NCI-H2196 treated with DMSO at 0.1 percent for 48 hours (cell line): ENCODE data around the gene STIM2.
"Not testable (repeated sequence)": the region's sequence is repeated elsewhere in the genome, so short reads cannot be mapped to it uniquely, and the experiment has no call there.

ENCODE experiments used
- DNase-seq: peaks from one replicate; lab custom pipeline; 2025; ENCODE audit not compliant: unreplicated experiment; lab: John Stamatoyannopoulos, UW

STIM2 gene

DNA sequence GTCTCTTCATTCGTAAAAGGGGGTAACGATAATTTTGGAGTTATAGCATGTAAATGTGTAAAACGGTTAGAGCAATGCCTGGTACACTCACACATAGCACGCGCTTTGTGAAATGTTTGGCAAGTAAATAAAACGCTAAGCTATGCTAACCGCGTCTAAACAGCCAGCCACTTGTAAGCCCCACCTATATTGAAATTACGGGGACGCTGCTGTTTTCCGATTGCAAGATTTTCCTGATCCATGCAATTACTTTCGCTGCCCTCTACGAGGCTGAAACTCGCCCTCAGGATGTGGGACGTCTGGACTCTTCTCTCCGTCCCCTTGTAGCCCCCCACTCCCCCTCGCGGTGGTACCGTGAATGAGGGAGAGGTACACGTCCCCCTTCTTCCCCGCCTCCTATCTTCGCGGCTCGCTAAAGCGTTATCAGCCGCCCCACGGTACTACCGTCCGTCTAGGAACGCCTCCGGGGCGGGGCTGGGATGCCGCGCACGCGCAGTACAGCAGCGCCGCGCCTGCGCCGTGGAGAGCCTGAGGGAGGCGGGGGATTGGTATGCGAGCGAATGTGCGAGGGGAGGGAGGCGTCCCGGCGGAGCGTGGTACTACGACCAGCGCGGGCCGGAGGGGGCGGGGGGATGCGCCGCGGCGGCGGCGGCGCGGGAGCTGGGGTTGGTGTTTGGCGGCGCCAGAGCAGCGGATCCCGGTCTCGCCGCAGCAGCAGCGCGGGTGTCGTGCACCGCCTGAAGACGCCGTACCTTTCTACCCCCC is at the start of gene STIM2:
Gene STIM2 (plus strand): TSS at position 685 of the 765 bp plus-strand sequence.
- peak; percentile 94 for DNase-seq

DNA sequence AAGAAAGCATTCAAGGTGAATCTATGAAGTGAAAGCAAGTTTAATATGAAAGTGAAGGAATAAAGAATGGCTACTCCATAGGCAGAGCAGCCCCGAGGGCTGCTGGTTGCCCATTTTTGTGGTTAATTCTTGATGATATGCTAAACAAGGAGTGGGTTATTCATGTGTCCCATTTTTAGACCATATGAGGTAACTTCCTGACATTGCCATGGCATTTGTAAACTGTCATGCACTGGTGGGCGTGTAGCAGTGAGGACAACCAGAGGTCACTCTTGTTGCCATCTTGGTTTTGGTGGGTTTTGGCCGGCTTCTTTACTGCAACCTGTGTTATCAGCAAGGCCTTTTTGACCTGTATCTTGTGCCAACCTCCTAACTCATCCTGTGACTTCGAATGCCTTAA is 49.1 kb upstream of the STIM2 start:
- not testable (repeated sequence) for DNase-seq

DNA sequence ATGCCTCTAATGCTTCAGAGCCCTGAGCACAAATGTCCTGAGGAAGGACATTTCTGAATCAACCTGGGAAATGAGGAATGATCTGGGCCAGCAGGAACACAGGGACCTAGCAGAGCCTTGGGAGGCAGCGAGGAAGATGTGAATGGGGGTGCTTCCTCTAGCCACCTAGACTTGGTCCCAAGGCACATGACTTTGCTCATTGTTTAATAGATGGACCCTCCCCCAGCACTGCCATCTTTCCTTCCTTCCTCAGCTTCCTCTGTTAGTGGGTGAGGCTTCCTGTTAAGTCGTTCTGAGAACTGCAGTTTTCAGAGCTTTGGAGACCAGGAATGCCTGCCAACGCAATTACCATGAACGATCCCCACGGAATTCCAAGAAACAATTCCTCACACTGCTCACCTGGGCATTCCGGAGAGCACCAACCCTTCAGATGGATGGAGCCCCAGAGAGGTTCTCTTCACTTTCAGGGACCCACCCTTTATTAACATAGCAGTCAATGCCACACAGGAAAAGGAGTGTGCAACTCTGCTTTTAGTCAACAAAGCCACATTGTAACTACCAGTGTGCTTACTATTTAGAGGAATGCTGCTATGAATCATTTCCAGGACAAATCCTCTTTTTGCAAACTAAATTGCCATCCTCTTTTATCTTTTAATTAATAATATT is 48.5 kb upstream of the STIM2 start:
- DNase-seq = no peak

DNA sequence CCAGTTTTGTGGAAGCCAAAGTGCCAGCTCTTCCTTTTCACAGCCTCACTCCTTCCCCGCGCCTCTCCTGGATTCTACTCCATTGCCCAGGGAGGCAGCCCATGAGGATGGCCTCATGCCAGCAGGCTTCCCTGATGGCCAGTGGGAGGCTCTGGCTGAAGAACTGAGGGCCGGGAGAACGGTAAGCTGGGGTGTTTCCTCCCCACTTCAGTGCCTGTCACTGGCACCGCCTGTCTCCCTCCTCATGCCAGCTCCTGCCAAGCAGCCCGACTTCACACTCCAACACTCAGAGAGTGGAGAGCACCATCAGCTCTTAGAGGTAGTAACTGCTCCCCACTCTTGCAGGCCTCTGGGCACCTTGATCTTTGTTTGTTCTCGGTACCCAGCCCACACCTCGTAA is 46.9 kb upstream of the STIM2 start:
- DNase-seq = no peak

DNA sequence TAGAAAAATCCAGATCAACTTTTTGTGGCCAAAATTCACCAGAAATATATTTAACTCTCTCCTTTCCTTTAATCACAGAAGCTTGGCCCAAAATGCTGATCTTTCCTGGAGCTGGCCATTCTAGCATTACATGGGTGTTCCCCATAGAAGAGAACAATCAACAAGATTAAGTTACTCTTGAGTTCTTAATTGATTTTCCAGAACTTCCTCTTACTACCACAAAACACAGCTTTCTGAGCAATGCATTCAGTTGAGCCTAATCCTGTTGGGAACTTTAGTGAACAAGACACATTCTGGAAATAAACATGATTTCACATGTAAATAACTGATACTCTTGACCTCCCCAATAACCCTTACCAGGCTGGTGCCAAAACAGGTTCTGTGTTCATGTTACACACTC is 45.4 kb upstream of the STIM2 start:
- no peak for DNase-seq

DNA sequence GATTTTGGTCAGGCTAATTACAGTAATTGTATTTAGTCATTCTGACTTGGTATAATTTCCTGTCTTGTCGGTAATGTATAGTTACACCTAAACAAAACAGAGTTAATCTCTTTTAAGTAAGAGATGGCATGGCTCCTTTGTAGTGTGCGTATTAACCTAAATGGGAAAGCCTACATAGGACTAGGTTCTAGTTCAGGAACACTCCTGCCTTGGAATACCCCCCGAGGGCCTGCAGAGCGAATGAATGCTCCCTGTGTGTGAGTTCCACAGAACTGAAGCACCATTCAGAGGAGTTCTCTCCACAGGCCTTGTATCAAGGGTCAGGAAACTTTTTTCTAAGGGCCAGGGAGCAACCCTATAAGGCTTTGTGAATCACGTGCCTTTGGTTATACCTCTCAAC is 44.9 kb upstream of the STIM2 start:
- no peak for DNase-seq

DNA sequence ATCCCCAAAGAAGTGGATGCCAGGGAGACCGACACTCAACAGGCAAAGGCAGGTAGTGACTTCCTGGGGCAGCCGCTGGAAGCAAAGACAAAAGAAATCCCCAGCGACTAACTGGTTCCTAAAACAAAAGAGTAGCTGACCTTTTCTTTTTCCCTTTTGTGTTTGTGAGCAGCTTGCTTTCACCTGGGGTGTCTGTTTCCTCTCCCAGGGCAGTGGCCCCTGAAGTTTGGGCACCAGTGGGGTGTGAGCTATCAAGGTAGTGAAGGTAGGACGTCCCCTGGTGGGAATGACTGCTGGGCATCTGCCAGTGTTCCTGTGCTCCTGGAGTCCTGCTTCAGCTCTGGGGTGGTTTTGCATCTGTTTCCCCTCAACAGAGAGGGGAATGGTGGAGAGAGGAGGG is 41.6 kb upstream of the STIM2 start:
- no peak for DNase-seq

DNA sequence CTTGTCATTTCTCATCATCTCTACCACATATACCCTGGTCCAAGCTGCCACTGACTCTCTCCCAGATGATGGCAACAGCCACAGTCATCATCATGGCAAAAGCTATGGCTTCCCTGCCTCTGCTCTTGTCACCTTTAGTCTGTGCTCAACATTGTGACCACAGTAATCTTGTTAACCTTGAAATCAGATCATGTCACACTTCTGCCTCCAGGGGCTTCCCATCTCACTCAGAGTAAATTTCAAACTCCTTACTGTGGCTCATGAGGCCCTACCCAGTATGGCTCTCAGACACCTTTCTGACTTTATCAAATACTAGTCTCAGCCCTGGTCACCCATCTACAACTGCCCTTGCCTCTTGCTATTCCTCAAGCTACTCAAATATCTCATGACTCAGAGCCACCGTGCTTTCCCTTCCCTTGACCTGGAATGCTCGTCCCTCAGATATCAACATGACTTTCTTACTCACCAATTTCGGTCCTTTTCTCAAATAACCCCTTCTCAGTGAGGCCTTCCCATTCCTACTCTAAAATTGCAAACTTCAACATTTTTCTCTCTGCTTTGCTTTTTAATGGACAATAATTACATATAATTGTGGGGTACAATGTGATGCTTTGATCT is 41.1 kb upstream of the STIM2 start:
- DNase-seq = no peak

DNA sequence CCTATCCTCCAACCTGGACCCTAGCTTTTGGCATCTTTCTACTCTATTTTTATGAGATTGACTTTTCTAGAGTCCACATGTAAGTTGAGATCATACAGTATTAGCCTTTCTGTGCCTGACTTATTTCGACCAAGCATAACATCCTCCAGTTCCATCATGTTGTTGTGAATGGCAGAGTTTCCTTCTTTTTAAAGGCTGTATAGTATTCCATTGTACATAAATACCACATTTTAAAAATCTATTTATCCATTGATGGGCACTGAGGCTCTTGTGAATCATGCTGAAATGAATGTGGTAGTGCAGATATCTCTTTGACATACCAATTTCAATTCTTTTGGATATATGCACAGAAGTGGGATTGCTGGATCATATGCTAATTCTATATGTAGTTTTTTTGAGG is 40.3 kb upstream of the STIM2 start:
- DNase-seq = no peak

DNA sequence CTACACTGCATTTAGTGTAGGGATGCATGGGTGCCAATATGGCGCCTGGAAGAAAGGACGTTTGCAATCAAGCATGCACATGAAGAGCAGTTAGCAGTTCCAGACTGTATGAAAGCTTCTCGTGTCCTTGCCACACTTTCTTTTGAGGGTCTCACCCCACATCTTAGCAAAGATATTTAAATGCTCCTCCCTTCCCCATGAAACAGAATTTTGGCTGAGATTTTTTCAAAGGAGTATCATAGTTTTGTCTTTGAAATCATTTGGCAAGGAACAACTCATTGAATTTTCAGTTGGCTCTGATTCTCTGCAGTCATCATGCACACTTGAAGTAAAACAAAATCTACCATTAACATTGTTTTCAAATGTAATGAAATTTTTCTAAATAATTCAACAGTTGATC is 39.6 kb upstream of the STIM2 start:
- no peak for DNase-seq

DNA sequence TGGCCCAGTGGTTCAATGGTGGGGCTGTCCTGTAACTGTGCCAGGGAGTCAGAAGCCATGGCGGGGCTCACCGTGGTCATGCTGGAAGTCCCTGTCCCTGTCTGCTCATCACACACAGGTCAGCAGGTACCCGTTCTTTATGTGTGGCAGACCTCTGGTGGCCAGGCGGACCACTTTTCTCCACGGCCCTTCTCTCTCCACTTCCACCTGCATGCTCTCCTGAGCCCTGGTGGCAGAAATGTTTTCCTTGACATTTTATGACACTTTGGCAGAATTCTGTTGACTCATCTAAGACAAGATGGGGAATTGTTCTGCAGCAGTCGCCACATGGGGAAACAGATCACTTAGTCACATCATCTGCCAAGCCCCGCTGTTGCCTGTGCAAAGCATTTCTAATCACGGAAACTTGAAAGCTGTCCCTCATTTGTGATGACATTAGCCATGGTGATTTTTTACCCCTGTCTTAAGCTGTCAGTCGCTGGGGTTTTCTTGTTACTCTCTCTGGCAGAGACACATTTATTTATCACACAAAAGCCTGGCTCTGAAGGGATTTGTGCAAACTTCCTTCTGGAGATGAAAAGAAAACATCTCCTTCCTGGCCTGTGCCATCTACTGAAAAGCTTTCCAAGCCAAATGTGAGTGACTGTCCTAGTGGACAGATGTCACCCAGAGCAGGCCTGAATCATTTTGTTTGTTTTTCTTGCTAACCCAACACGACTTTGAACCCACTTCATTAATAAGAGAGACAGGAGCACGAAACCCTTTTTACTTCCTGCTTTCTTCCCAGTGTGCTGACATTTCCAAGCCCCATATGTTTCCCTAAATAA is 38.8 kb upstream of the STIM2 start:
- DNase-seq = no peak

DNA sequence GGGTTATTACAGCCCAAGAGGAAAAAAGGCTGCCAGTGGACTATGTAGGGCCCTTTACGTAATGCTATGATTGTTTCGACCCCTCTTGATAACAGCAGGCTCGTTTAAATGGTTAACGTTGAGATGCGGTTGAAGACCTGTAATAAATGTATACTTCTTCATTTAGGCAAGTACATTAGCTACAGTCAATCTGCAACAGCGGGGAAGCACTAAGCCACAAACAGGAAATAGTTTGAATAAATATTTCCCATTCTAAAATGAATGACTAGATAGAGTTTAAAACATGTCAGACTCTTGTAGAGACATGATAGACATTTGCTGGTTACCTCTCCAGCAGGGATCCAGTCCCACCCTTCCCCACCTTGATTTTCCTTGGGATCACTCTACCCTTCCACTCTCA is 38.1 kb upstream of the STIM2 start:
- no peak for DNase-seq

DNA sequence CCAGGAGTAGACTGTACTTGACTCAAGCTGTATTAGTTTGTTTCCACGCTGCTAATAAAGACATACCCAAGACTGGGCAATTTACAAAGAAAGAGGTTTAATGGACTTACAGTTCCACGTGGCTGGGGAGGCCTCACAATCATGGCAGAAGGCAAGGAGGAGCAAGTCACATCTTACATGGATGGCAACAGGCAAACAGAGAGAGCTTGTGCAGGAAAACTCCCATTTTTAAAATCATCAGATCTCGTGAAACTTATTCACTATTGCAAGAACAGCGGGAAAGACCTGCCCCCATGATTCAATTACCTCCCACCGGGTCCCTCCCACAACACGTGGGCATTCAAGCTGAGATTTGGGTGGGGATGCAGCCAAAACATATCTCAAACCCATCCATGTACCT is 37.7 kb upstream of the STIM2 start:
- not testable (repeated sequence) for DNase-seq

DNA sequence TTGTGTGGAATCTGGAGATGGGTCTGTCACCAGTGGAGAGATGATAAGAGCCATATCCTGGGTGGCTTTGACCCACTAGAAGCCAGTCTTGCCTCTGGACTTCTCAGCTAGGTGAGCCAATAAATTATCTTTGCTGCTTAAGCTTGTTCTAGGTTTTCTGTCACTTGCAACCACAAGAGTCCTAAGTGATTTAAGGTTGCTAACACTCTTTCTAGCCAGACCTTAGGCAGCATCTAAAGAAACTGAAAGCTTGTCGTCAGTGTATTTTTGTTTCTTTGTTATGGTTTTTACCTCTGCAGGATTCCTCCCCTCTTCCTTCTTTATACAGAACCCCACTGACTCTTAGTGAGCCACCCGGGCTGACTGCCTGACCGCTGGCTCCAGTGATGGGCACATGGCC is 37.1 kb upstream of the STIM2 start:
- DNase-seq = no peak

DNA sequence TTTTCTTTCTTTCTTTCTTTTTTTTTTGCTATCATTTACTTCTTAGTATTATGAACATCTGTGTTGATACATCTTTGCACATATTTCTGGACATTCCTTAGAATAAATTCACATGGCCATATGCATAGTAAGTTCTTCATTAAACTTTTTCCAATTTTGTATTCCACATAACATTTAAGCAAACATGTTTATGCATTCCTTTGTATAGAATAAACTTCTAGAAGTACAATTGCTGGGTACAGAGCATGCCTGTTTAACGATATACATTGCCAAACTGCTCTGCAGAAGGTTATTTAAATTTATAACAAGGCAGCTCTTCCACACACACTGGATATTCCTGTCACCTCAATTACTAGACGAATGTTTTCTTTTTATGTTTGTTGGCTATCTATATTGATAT is 36.0 kb upstream of the STIM2 start:
- no peak for DNase-seq

DNA sequence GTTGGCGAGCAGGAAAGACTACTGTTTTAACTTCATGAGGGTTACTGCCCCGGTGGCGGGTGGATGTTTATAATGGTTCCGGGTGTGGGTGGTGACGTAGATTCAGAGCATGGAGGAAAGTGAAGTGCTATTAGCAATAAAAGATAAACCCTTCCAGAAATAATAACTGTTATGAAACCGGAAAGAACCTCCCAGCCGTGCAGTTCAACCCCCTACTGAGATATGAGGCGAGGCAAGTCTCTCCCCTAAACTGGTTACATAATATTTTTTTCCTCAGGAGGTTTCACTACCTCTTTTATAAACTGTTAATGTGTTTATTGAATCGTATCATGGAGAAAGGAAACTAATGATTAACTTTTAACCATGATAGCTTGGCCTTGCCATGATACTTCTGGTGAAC is 33.9 kb upstream of the STIM2 start:
- no peak for DNase-seq

DNA sequence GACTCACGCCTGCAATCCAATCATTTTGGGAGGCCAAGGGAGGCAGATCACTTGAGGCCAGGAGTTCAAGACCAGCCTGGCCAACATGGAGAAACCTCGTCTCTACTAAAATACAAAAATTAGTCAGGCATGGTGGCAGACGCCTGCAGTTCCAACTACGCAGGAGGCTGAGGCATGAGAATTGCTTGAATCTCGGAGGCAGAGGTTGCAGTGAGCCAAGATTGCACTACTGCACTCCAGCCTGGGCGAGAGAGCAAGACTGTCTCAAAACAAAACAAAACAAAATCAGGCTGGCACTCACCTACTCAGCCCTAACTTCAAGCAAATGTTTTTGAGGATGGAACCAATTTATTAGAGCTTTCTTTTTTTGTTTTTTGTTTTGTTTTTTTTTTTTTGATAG is 33.3 kb upstream of the STIM2 start:
- not testable (repeated sequence) for DNase-seq

DNA sequence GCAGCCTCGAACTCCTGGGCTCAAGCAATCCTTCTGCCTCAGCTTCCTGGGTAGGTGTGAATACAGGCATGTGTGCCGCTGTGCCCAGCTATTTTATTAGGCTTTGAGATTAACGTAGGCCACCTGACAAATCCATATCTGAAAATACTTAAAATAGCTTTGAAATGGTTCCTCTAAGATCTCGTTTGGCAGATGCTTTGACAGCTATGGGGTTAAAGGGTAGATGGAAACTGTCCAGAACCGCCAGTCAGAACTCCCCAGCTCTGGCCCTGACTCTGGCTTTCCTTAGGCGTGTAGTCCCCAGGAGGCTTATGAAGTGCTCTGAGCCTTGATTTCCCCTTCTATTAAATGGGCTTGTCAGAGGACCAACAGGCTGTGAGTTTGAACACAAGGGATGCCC is 32.8 kb upstream of the STIM2 start:
- DNase-seq = no peak

DNA sequence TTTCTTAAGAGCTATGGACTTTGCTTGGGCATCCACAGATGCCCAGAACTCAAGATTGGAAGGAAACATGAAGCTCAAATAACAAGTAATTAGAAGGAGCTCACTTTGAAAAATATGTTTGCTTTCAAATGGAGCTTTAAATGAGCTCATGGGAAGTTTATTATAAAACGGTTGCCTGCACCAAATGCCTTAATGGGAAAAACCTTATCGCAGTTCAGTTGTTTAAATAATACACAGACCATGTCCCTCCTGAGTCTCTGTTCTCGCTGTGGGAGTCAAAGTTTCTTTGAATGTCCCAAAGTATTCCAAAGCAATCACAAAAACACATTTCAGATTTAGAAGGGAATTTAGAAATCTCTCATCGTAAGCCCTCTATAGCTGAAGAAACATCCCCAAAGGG is 31.6 kb upstream of the STIM2 start:
- no peak for DNase-seq

DNA sequence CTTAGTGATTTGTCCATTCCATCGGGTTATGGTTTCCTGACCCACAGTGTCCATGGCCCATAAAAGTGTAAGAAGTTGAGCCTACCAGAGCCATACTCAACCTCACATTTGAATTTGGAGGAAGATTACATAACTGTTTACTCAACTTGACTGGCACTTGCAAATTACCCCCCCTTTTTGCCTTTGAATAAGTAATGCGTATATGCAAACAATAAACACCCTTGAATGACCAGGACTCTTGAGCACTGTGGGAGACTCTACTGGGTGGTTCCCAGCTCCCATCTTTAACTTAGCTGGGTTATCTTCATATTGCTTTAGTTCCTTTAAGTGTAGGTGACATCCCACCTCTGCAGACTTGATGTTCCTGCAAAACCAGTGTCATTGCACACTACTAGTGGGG is 30.6 kb upstream of the STIM2 start:
- no peak for DNase-seq

DNA sequence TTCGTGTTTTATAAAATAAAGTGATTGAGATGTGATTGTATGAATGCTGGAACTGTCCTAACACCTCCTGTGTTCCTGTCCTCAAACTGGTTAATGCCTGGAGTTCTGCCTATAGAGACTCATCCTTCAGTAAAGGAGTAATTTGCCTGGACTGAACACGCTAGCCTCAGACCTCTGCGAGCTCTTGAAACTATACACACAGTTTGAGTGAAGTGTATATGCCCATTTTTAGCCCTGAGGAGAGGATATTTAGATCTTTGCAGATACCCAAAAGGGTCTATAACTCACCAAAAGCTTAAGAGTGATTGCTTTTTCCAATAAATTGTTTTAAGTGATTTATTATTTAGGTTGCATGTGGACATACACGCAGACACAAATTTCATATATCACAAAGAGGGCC is 29.9 kb upstream of the STIM2 start:
- no peak for DNase-seq

DNA sequence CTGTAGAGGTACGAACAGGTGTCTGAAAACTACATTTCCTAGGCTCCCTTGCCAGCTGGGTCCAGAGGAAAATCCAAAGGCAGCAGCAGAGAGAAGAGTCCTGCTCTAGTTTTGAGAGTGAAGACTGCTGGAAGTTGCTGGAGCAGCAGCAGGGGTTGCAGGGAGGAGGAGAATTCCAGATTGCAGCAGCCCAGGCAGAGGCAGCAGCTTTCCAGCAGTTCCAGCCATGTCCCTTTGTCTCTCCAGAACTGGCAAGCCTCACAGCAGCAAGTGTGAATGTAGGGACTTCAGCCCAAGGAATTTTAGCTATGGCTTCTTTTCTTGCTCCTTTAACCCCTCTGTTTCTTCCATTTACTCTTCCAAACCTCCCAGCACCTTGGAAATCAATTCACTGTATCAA is 24.1 kb upstream of the STIM2 start:
- DNase-seq = no peak
